Sigmoid colon (tissue), 7 donors: ENCODE data around the gene MMD. TPM values are rescaled to one million over a fixed set of nuclear protein-coding genes. Genes with fewer than 3 reads are reported as not detected.
A peak's percentile ranks its signal among the peaks of the same experiment; 100 is the strongest.

Source experiments
- DNase-seq: peaks from one replicate; pipeline ENCODE4 v3.0.0-alpha.2; 2019
- H3K27ac ChIP-seq, 4 donors: fragments of 200-600 bp; sonication (generic); one replicate each; pipeline ENCODE4 v1.5.1; 2016 to 2019; ENCODE audit warnings: mild to moderate bottlenecking in 1 of 4
- H3K27me3 ChIP-seq, 3 donors: fragments of 200-600 bp; sonication (generic); one replicate each; pipeline ENCODE4 v1.5.1; 2019; ENCODE audit warnings: mild to moderate bottlenecking in 1 of 3
- H3K36me3 ChIP-seq, 4 donors: fragments of 200-600 bp; sonication (generic); one replicate each; pipeline ENCODE4 v1.5.1; 2016 to 2019
- H3K4me1 ChIP-seq, 4 donors: fragments of 200-600 bp; sonication (generic); one replicate each; pipeline ENCODE4 v1.5.1; 2017 to 2019
- H3K4me3 ChIP-seq, 4 donors: fragments of 200-600 bp; sonication (generic); one replicate each; pipeline ENCODE4 v1.5.1; 2017 to 2019; ENCODE audit warnings: mild to moderate bottlenecking in 2 of 4, moderate library complexity in 1 of 4
- H3K9me3 ChIP-seq, 4 donors: fragments of 200-600 bp in 3 of 4; sonication (generic) in 3 of 4; one replicate each; pipeline versions ENCODE4 v1.5.1 to v1.6.1; 2013 to 2019
- EP300 ChIP-seq, 4 donors: sonication (generic); formaldehyde crosslinking; IDR thresholded peaks; one replicate each; pipeline ENCODE4 v1.6.1; 2017; ENCODE audit warnings: antibody characterized with exemption in 4 of 4
- POLR2A ChIP-seq, 2 donors: fragments of 450-650 bp; IDR thresholded peaks; one replicate each; pipeline ENCODE4 v1.6.1; 2016; ENCODE audit warnings: antibody characterized with exemption in 2 of 2, mild to moderate bottlenecking in 2 of 2, moderate library complexity in 2 of 2
- POLR2AphosphoS5 ChIP-seq, 4 donors: sonication (generic); formaldehyde crosslinking; IDR thresholded peaks; one replicate each; pipeline ENCODE4 v1.6.1; 2017; ENCODE audit warnings: antibody characterized with exemption in 4 of 4
- WGBS, 2 donors: extraction: QIAGEN DNeasy Blood & Tissue Kit; methylation state at CpG; one replicate each; pipeline ENCODE4 v1.1.7; 2013; 5-methylcytosine and 5-hydroxymethylcytosine counted together
- intact Hi-C: fragments of 100-400 bp; cut with DNase I; formaldehyde crosslinking; loops from one replicate; pipeline ENCODE4 v1.15.1; 2023
- polyA plus RNA-seq, 3 donors: library from polyadenylated mRNA; stranded (reverse); fragments of 200-250 nt; gene quantifications; one replicate each; pipeline ENCODE4 v1.2.3, GENCODE V29; 2013
- total RNA-seq, 4 donors: library from RNA; depleted of rRNA; stranded (reverse); fragments of >200 nt; gene quantifications; one replicate each; pipeline ENCODE4 v1.1.0, GENCODE V29; 2016
- TF ChIP-seq, protein P1 (sequence below), 4 experiments: fragments of 450-650 bp in 3 of 4; fragments of 200-600 bp in 1 of 4; IDR thresholded peaks; one replicate each; pipeline ENCODE4 v1.5.1; 2016 to 2019; ENCODE audit warnings: antibody characterized with exemption in 4 of 4, mild to moderate bottlenecking in 3 of 4, moderate library complexity in 2 of 4
- donor health status: healthy with polysubstance abuse.
- donor health status: Bipolar disorder and iron deficiency.
- donor health status: healthy.

Gene MMD
- total and polyA plus RNA-seq, 7 donors = 12.0 to 51.3 (median 26.9) TPM

DNA sequence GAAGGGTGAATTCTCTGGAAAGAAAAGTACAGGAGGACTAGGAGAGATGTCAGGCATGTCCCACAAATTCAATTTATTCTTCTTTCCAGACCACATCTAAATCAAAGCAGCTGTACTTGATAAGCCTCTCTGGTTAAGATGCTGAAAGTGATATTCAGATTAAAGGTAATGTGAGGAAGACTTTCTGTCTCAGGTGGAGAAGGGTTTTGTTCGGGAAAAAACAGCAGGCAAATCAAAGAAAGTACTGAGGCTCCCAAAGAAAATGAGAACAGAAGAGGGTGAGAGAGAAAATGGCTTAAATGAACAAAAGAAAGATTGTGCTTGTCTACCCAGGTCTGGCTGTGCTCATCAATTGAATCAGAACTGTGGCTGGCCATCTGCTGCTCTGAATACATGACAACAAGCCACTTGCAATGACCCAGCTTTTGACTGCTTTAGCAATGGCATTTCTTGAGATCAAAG lies 55.6 kb downstream of the MMD start:
- intact Hi-C loops = no loop called here
- Histone ChIP-seq H3K36me3 (no peaks in the 10 kb centered on the region), H3K27ac (no peak overlapping the region), H3K9me3 (no peaks in the 10 kb centered on the region), H3K4me1 (no peaks in the 10 kb centered on the region), H3K4me3 (no peak overlapping the region), H3K27me3 (no peaks in the 10 kb centered on the region)
- TF ChIP-seq POLR2A (IDR thresholded peaks at IDR 0.05) = no peak
- TF ChIP-seq, protein P1, sequence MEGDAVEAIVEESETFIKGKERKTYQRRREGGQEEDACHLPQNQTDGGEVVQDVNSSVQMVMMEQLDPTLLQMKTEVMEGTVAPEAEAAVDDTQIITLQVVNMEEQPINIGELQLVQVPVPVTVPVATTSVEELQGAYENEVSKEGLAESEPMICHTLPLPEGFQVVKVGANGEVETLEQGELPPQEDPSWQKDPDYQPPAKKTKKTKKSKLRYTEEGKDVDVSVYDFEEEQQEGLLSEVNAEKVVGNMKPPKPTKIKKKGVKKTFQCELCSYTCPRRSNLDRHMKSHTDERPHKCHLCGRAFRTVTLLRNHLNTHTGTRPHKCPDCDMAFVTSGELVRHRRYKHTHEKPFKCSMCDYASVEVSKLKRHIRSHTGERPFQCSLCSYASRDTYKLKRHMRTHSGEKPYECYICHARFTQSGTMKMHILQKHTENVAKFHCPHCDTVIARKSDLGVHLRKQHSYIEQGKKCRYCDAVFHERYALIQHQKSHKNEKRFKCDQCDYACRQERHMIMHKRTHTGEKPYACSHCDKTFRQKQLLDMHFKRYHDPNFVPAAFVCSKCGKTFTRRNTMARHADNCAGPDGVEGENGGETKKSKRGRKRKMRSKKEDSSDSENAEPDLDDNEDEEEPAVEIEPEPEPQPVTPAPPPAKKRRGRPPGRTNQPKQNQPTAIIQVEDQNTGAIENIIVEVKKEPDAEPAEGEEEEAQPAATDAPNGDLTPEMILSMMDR (IDR thresholded peaks at IDR 0.05) = no peak
- no peak for TF ChIP-seq EP300 (IDR thresholded peaks at IDR 0.05)
- no peak for TF ChIP-seq POLR2AphosphoS5 (IDR thresholded peaks at IDR 0.05)
- WGBS, 2 donors = 85 to 87% methylated on average over 1 of the region's 1 CpG
- DNase-seq = no peak

DNA sequence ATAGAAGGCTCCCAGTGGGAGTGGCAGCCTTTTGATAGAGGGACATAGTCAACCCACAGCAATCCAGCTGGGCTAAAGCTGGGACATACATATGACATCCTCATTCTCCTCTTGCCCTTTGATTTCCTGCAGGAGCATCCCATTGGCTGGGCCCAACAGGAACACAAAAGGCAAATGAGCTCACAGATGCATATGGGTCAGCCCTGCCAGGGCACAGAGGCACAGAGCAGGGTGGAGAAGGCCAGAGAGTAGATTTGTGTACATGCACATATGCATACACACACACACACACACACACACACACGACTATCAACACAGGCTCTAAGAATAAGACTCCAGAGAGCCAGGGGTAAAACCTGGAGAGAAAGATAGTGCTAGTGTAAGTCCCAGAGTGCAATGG lies 58.6 kb downstream of the MMD start:
- H3K4me1 ChIP-seq = no peaks in the 10 kb centered on the region
- no peak overlapping the region for H3K27ac ChIP-seq

DNA sequence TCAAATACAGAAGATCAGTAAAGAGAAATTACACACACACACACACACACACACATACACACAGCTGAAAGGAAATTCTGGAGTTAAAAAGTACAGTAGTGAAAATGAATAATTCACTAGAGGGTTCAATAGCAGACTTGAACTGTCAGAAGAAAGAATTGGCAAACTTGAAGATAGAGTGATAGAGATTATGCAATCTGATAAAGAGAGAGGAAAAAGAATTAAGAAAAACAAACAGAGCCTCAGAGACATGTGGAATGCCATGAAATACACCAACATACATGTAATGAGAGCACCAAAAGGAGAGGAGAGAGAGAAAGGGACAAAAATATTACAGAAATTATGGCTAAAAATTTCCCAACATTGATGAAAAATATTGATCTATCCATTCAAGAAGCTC lies 60.7 kb downstream of the MMD start:
- intact Hi-C loops = no loop called here
- Histone ChIP-seq H3K27me3 (no peaks in the 10 kb centered on the region), H3K9me3 (no peaks in the 10 kb centered on the region), H3K4me1 (no peaks in the 10 kb centered on the region), H3K4me3 (no peak overlapping the region), H3K36me3 (no peaks in the 10 kb centered on the region), H3K27ac (no peak overlapping the region)
- TF ChIP-seq POLR2A (IDR thresholded peaks at IDR 0.05) (no peak), EP300 (IDR thresholded peaks at IDR 0.05) (no peak), POLR2AphosphoS5 (IDR thresholded peaks at IDR 0.05) (no peak)
- TF ChIP-seq, protein P1 (IDR thresholded peaks at IDR 0.05) = no peak
- DNase-seq = no peak

More for the DNA sequence above, 58.6 kb downstream of the MMD start:
- intact Hi-C loops = no loop called here
- no peaks in the 10 kb centered on the region for H3K9me3 ChIP-seq
- DNase-seq = no peak
- no peaks in the 10 kb centered on the region for H3K36me3 ChIP-seq
- TF ChIP-seq EP300 (IDR thresholded peaks at IDR 0.05) (no peak), POLR2AphosphoS5 (IDR thresholded peaks at IDR 0.05) (no peak), POLR2A (IDR thresholded peaks at IDR 0.05) (no peak)
- TF ChIP-seq, protein P1 (IDR thresholded peaks at IDR 0.05) = no peak
- no peak overlapping the region for H3K4me3 ChIP-seq
- no peaks in the 10 kb centered on the region for H3K27me3 ChIP-seq
- 88 to 92% methylated on average over 1 of the region's 1 CpG for WGBS, 2 donors

DNA sequence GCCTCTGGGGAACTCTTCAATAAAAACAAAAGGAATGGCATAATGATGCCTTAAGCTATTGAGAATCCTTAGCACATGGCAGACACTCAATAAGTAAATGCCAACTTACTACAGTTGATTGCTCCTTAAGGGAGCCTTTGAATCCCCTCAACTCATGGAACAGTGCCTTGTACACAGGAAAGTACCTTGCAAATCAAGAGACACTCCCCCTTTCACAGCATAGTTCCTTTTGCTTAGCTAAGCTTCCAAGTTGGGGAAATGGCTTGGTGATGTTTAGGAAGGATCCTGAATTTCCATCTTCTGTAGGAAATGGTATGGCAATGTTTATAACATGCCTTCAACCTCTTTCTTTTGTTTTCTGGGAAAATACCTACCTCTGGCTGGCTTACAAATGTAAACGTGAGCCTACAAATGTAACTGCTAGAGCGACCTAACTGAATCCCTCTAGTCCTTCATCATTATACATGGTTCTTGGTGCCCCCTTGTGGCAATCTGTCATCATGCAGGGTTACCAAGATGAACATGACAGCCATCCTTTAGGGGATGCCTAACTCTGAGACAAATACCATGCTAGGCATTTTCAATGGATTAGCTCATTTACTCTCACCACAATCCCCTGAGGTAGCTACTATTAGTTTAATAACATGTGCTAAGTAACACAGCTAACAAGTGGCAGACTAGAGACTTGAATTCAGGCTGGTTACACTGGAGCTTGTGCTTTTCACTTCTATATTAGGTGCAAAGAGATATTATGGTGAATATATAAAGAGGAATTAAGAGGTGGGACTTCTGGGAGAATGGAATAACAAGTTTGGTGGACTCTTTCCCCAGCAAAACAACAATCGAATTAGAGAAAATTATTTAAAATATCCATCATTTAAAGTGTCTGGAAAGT lies 65.0 kb downstream of the MMD start:
- TF ChIP-seq POLR2A (IDR thresholded peaks at IDR 0.05) (no peak), EP300 (IDR thresholded peaks at IDR 0.05) (no peak), POLR2AphosphoS5 (IDR thresholded peaks at IDR 0.05) (no peak)
- TF ChIP-seq, protein P1 (IDR thresholded peaks at IDR 0.05) = peak; percentile 43 to 75 (median 64)
- no peaks in the 10 kb centered on the region for H3K4me1 ChIP-seq
- peak; percentile 68 for DNase-seq
- H3K9me3 ChIP-seq = no peaks in the 10 kb centered on the region
- WGBS, 2 donors = 35 to 40% methylated on average over 3 of the region's 3 CpGs
- no peak overlapping the region for H3K27ac ChIP-seq
- H3K36me3 ChIP-seq = no peaks in the 10 kb centered on the region
- H3K27me3 ChIP-seq = no peaks in the 10 kb centered on the region
- no peak overlapping the region for H3K4me3 ChIP-seq
- intact Hi-C loops = loop anchor here (10.0 kb wide), 1 partner anchor 368 kb away; the partner anchor contains the start of gene TMEM100
